Measurements from ENCODE around the gene KRT26.

Gene KRT26

DNA sequence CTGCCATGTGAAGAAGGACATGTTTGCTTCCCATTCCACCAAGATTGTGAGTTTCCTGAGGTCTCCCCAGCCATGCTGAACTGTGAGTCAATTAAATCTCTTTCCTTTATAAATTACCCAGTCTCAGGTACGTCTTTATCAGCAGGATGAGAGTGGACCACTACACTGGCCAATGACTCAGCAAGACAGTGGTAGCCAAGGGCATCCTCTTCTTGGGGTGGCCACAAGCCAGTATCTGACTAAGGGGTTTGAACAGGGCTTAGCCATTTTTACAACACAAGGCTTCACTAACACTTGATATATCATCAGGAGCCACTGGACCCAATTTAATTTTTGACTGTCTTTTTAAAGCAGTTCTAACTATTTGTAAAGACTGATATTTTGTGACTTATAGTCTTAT is 47.3 kb downstream of the KRT26 start:
- no peak for DNase-seq

- DNase-seq = no peak
Observed at GRCh38 chr17:40722241-40722640, 49.8 kb downstream of the KRT26 start.

- DNase-seq = no peak
Observed at GRCh38 chr17:40720899-40721298, 51.1 kb downstream of the KRT26 start.

DNA sequence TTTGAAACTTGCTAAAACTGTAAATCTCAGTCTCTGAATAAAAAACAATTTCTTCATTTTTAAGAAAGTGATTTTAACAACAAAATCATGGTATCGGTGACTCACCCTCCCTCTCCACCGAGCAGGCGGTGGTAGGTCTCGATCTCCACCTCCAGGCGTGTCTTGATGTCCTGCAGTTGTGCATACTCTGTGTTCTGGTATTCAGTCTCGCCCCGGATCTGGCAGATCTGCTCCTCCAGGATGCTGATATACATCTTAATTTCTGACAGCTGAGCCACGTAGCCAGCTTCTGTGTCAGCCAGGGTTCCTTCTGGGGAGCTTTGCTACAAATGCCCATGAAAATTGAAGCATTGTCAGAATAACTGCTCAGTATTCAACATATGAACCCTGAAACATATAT is 53.1 kb downstream of the KRT26 start:
- no peak for DNase-seq

- no peak for DNase-seq
Observed at GRCh38 chr17:40717776-40718175, 54.2 kb downstream of the KRT26 start.
